Measurements from ENCODE around the gene PSMD13.

DNA sequence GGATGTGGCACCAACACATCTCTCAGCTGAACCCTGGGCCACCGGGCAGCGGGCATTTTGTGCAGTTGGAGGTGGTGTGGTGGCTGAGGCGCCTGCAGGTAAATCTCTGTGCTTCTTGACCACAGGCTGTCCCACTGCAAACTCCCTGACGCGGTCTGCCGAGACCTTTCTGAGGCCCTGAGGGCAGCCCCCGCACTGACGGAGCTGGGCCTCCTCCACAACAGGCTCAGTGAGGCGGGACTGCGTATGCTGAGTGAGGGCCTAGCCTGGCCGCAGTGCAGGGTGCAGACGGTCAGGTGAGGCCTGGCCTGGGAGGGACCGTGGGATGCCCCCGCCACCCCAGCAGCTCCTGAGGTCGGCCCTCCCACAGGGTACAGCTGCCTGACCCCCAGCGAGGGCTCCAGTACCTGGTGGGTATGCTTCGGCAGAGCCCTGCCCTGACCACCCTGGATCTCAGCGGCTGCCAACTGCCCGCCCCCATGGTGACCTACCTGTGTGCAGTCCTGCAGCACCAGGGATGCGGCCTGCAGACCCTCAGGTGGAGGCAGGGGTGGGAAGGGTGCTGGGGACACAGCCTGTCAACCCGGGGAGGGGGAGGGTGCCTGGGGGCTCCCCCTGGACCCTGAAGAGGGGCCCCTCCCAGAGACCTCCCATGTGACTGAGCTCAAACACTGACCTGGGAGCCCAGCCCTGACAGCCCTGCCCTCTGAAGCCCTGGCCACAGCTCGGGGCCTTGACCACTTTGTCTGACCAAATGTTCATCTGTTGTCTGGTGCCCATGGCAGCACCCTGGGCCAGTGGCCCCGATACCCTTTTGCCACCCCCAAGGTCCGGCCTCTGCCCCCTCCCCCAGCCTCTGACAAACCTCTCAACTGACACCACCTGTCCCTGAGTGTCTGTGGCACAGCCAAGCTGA, 47.6 kb downstream of the PSMD13 start:
- TF ChIP-seq, protein P1, sequence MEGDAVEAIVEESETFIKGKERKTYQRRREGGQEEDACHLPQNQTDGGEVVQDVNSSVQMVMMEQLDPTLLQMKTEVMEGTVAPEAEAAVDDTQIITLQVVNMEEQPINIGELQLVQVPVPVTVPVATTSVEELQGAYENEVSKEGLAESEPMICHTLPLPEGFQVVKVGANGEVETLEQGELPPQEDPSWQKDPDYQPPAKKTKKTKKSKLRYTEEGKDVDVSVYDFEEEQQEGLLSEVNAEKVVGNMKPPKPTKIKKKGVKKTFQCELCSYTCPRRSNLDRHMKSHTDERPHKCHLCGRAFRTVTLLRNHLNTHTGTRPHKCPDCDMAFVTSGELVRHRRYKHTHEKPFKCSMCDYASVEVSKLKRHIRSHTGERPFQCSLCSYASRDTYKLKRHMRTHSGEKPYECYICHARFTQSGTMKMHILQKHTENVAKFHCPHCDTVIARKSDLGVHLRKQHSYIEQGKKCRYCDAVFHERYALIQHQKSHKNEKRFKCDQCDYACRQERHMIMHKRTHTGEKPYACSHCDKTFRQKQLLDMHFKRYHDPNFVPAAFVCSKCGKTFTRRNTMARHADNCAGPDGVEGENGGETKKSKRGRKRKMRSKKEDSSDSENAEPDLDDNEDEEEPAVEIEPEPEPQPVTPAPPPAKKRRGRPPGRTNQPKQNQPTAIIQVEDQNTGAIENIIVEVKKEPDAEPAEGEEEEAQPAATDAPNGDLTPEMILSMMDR (IDR thresholded peaks at IDR 0.05; ENCODE audit: low read depth, low read length): no peak
- no peak for TF ChIP-seq EZH2phosphoT487 (IDR thresholded peaks at IDR 0.05; ENCODE audit: low read depth)

Measured in OCI-LY3 (cell line).